HEK293 (cell line): ENCODE results near the gene TNFRSF11A.

Experiments used
- CTCF ChIA-PET: fragments of 350-600 bp; formaldehyde crosslinking; extraction: SDS; loops from one replicate; lab custom pipeline; 2021; ENCODE audit warnings: antibody characterized with exemption; lab: Yijun Ruan, JAX
- POLR2A ChIA-PET: fragments of 300-600 bp; formaldehyde crosslinking; extraction: SDS; loops from one replicate; lab custom pipeline; 2020; ENCODE audit warnings: antibody characterized with exemption, inconsistent platforms; lab: Yijun Ruan, JAX
- H3K27ac ChIP-seq: fragments of 200-500 bp; sonication (Bioruptor generic); 2 replicates; pipeline ENCODE4 v1.5.1; 2014; ENCODE audit warnings: low read depth, low read length, control low read depth, inconsistent platforms; ENCODE audit errors: extremely low read depth
- H3K36me3 ChIP-seq, 2 experiments: fragments of 200-500 bp in 1 of 2; sonication (Bioruptor generic) in 1 of 2; 1 replicate in 1 of 2; 2 replicates in 1 of 2; pipeline ENCODE4 v1.5.1; 2014 to 2017; ENCODE audit warnings: inconsistent platforms in 2 of 2, low read length in 2 of 2; ENCODE audit not compliant: control insufficient read depth in 2 of 2, insufficient read depth in 1 of 2
- H3K4me1 ChIP-seq: fragments of 200-500 bp; sonication (Bioruptor generic); 2 replicates; pipeline ENCODE4 v1.5.1; 2014; ENCODE audit warnings: mild to moderate bottlenecking, low read length, inconsistent platforms; ENCODE audit not compliant: control insufficient read depth, insufficient read depth
- H3K4me3 ChIP-seq: 2 replicates; pipeline ENCODE4 v1.5.1; 2011; ENCODE audit warnings: low read depth, mild to moderate bottlenecking, control low read depth, low read length, moderate library complexity
- H3K9me3 ChIP-seq: fragments of 200-500 bp; sonication (Bioruptor generic); 2 replicates; pipeline ENCODE4 v1.5.1; 2014; ENCODE audit warnings: low read depth, low read length, inconsistent platforms; ENCODE audit not compliant: control insufficient read depth, insufficient read depth
- GLI4 ChIP-seq: fragments of 450-650 bp; formaldehyde crosslinking; IDR thresholded peaks from 2 replicates; pipeline ENCODE4 v1.5.1; 2016; ENCODE audit warnings: missing biosample characterization, missing genetic modification characterization
- MYNN ChIP-seq: fragments of 450-650 bp; formaldehyde crosslinking; IDR thresholded peaks from 2 replicates; pipeline ENCODE4 v1.5.1; 2016; ENCODE audit warnings: missing biosample characterization, missing genetic modification characterization, borderline replicate concordance
- SETDB1 ChIP-seq: IDR thresholded peaks from one replicate; pipeline ENCODE4 v1.6.1; 2017; ENCODE audit warnings: mild to moderate bottlenecking, low read length, moderate library complexity, mixed read lengths; ENCODE audit not compliant: insufficient read length
- SP3 ChIP-seq: fragments of 450-650 bp; formaldehyde crosslinking; IDR thresholded peaks from 2 replicates; pipeline ENCODE4 v1.5.1; 2016; ENCODE audit warnings: missing biosample characterization, missing genetic modification characterization
- WT1 ChIP-seq: fragments of 450-650 bp; formaldehyde crosslinking; IDR thresholded peaks from 2 replicates; pipeline ENCODE4 v1.5.1; 2016; ENCODE audit warnings: missing biosample characterization, missing genetic modification characterization
- ZBTB11 ChIP-seq: fragments of 450-650 bp; formaldehyde crosslinking; conservative IDR thresholded peaks from 2 replicates; pipeline ENCODE4 v1.5.1; 2016; ENCODE audit warnings: low read depth, missing biosample characterization, missing genetic modification characterization
- ZBTB44 ChIP-seq: fragments of 450-650 bp; IDR thresholded peaks from 2 replicates; pipeline ENCODE4 v1.5.1; 2018; ENCODE audit warnings: missing biosample characterization, mild to moderate bottlenecking, missing genetic modification characterization
- ZNF175 ChIP-seq: fragments of 450-650 bp; formaldehyde crosslinking; IDR thresholded peaks from 2 replicates; pipeline ENCODE4 v1.5.1; 2016; ENCODE audit warnings: missing biosample characterization, missing genetic modification characterization
- ZNF19 ChIP-seq: fragments of 450-650 bp; formaldehyde crosslinking; IDR thresholded peaks from 2 replicates; pipeline ENCODE4; 2016; ENCODE audit warnings: missing biosample characterization, missing genetic modification characterization, low read depth
- ZNF239 ChIP-seq: fragments of 450-650 bp; formaldehyde crosslinking; IDR thresholded peaks from 2 replicates; pipeline ENCODE4 v1.5.1; 2016; ENCODE audit warnings: missing biosample characterization, missing genetic modification characterization
- ZNF266 ChIP-seq: fragments of 450-650 bp; formaldehyde crosslinking; IDR thresholded peaks from 2 replicates; pipeline ENCODE4 v1.5.1; 2016; ENCODE audit warnings: missing biosample characterization, missing genetic modification characterization, low read depth
- ZNF324 ChIP-seq: fragments of 450-650 bp; formaldehyde crosslinking; IDR thresholded peaks from 2 replicates; pipeline ENCODE4 v1.5.1; 2016; ENCODE audit warnings: missing biosample characterization, missing genetic modification characterization
- ZNF514 ChIP-seq: fragments of 450-650 bp; formaldehyde crosslinking; IDR thresholded peaks from 2 replicates; pipeline ENCODE4 v1.5.1; 2016; ENCODE audit warnings: missing biosample characterization, missing genetic modification characterization
- ZNF626 ChIP-seq: fragments of 450-650 bp; sonication (Bioruptor Pico); formaldehyde crosslinking; IDR thresholded peaks from 2 replicates; pipeline ENCODE4 v1.5.1; 2018; ENCODE audit warnings: missing biosample characterization, missing genetic modification characterization, inconsistent platforms
- ZNF777 ChIP-seq: fragments of 450-650 bp; formaldehyde crosslinking; IDR thresholded peaks from 2 replicates; pipeline ENCODE4 v1.5.1; 2017; ENCODE audit warnings: missing biosample characterization, missing genetic modification characterization, borderline replicate concordance
- ZSCAN4 ChIP-seq: fragments of 450-650 bp; formaldehyde crosslinking; IDR thresholded peaks from 2 replicates; pipeline ENCODE4 v1.5.1; 2017; ENCODE audit warnings: missing biosample characterization, missing genetic modification characterization
- TF ChIP-seq, protein P1 (sequence below): fragments of 450-650 bp; formaldehyde crosslinking; IDR thresholded peaks from 2 replicates; pipeline ENCODE4 v1.5.1; 2016; ENCODE audit warnings: missing biosample characterization, missing genetic modification characterization, borderline replicate concordance

Gene TNFRSF11A

DNA sequence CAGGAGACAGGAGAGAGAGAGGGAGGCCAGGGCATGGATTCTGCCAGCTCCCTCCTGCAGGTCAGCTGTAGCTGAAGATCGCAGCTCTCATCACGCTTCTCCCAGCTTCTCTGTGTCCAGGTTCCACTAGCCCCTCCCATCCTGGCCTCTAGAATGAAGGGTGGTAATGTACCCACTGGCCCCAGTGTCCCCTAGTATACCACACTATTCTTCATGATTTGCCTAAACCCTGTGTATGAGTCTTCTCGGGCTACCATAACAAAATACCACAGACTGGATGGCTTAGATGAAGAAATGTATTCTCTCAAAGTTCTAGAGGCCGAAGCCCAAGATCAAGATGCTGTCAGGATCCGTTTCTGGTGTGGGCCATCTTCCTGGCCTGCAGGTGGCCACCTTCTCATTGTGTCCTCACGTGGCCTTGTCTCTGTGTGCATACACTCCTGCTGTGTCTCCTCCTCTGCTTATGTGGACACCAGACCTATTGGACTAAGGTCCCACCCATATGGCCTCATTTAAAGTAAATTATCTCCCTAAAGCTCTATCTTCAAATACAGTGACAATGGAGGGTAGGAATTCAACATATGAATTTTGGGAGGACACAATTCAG is 77.3 kb downstream of the TNFRSF11A start:
- no peaks in the 10 kb centered on the region for H3K9me3 ChIP-seq
- no peak overlapping the region for H3K27ac ChIP-seq
- CTCF ChIA-PET = interaction anchor here (0.6 to 1.8 kb wide), 2 partner anchors 23 to 229 kb away, joined by 3 to 5 read pairs; no protein-coding TSS in a partner anchor
- H3K4me3 ChIP-seq = no peak overlapping the region
- H3K36me3 ChIP-seq = no peaks in the 10 kb centered on the region
- TF ChIP-seq ZNF777 (tag by site-specific recombination) (no peak), SETDB1 (no peak), ZNF266 (no peak), ZNF175 (tag by site-specific recombination) (no peak), ZNF19 (tag by site-specific recombination) (no peak), ZNF324 (tag by site-specific recombination) (no peak), WT1 (tag by site-specific recombination) (no peak), GLI4 (tag by site-specific recombination) (no peak), MYNN (tag by site-specific recombination) (no peak), ZNF514 (tag by site-specific recombination) (no peak), ZBTB44 (tag by site-specific recombination) (no peak), SP3 (tag by site-specific recombination) (no peak), ZBTB11 (no peak), ZSCAN4 (tag by site-specific recombination) (no peak), ZNF239 (tag by site-specific recombination) (no peak), ZNF626 (tag by site-specific recombination) (no peak)
- TF ChIP-seq, protein P1, sequence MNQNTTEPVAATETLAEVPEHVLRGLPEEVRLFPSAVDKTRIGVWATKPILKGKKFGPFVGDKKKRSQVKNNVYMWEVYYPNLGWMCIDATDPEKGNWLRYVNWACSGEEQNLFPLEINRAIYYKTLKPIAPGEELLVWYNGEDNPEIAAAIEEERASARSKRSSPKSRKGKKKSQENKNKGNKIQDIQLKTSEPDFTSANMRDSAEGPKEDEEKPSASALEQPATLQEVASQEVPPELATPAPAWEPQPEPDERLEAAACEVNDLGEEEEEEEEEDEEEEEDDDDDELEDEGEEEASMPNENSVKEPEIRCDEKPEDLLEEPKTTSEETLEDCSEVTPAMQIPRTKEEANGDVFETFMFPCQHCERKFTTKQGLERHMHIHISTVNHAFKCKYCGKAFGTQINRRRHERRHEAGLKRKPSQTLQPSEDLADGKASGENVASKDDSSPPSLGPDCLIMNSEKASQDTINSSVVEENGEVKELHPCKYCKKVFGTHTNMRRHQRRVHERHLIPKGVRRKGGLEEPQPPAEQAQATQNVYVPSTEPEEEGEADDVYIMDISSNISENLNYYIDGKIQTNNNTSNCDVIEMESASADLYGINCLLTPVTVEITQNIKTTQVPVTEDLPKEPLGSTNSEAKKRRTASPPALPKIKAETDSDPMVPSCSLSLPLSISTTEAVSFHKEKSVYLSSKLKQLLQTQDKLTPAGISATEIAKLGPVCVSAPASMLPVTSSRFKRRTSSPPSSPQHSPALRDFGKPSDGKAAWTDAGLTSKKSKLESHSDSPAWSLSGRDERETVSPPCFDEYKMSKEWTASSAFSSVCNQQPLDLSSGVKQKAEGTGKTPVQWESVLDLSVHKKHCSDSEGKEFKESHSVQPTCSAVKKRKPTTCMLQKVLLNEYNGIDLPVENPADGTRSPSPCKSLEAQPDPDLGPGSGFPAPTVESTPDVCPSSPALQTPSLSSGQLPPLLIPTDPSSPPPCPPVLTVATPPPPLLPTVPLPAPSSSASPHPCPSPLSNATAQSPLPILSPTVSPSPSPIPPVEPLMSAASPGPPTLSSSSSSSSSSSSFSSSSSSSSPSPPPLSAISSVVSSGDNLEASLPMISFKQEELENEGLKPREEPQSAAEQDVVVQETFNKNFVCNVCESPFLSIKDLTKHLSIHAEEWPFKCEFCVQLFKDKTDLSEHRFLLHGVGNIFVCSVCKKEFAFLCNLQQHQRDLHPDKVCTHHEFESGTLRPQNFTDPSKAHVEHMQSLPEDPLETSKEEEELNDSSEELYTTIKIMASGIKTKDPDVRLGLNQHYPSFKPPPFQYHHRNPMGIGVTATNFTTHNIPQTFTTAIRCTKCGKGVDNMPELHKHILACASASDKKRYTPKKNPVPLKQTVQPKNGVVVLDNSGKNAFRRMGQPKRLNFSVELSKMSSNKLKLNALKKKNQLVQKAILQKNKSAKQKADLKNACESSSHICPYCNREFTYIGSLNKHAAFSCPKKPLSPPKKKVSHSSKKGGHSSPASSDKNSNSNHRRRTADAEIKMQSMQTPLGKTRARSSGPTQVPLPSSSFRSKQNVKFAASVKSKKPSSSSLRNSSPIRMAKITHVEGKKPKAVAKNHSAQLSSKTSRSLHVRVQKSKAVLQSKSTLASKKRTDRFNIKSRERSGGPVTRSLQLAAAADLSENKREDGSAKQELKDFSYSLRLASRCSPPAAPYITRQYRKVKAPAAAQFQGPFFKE (tag by site-specific recombination) = no peak
- TF ChIP-seq, all 188 proteins: peak for 0
- H3K4me1 ChIP-seq = 0 out of 2 replicates have a peak, but pooled peaks cover 3% of the 10 kb centered on the region
- POLR2A ChIA-PET = no interaction called here
